DND-41 (cell line): Measurements from ENCODE around the gene RPIA.

Source experiments
- ATAC-seq: fragments of 200-7000 bp; cut with Tn5 transposase; 3 replicates; pipeline ENCODE4 v1.9.1; 2021; ENCODE audit warnings: low read depth; ENCODE audit not compliant: insufficient read depth
- DNase-seq: peaks from one replicate; pipeline ENCODE4 v3.0.0-alpha.2; 2020
- H2AFZ ChIP-seq: 2 replicates; pipeline ENCODE4 v1.6.0; 2012; ENCODE audit warnings: low read depth, low read length
- H3K27ac ChIP-seq: 2 replicates; pipeline ENCODE4 v1.5.1; 2012; ENCODE audit warnings: low read length, inconsistent platforms
- H3K27me3 ChIP-seq: fragments of 200-600 bp; sonication (generic); 2 replicates; pipeline ENCODE4 v1.6.0; 2012; ENCODE audit warnings: low read length, mild to moderate bottlenecking, inconsistent platforms; ENCODE audit not compliant: insufficient read depth, poor library complexity
- H3K36me3 ChIP-seq: 2 replicates; pipeline ENCODE4 v1.5.1; 2012; ENCODE audit warnings: low read length, inconsistent platforms; ENCODE audit not compliant: insufficient read depth
- H3K4me1 ChIP-seq: 2 replicates; pipeline ENCODE4 v1.5.1; 2012; ENCODE audit warnings: mild to moderate bottlenecking, low read length; ENCODE audit not compliant: insufficient read depth
- H3K4me2 ChIP-seq: 2 replicates; pipeline ENCODE4 v1.6.0; 2012; ENCODE audit warnings: mild to moderate bottlenecking, moderate library complexity, low read length, inconsistent platforms; ENCODE audit not compliant: insufficient read depth
- H3K4me3 ChIP-seq, 2 experiments: fragments of 200-600 bp in 1 of 2; shearing (Covaris generic) in 1 of 2; 2 replicates each; pipeline ENCODE4 v1.5.1; 2012 to 2016; ENCODE audit warnings: inconsistent platforms in 2 of 2, low read length in 2 of 2, mild to moderate bottlenecking in 2 of 2, low read depth in 1 of 2, moderate library complexity in 1 of 2
- H3K79me2 ChIP-seq: 2 replicates; pipeline ENCODE4 v1.6.0; 2012; ENCODE audit warnings: low read length, inconsistent platforms; ENCODE audit not compliant: insufficient read depth
- H3K9ac ChIP-seq: 2 replicates; pipeline ENCODE4 v1.6.0; 2012; ENCODE audit warnings: low read depth, mild to moderate bottlenecking, inconsistent platforms, low read length, moderate library complexity
- H3K9me3 ChIP-seq: 2 replicates; pipeline ENCODE4 v1.5.1; 2012; ENCODE audit warnings: low read length, moderate library complexity, mild to moderate bottlenecking, inconsistent platforms; ENCODE audit not compliant: insufficient read depth, severe bottlenecking
- H4K20me1 ChIP-seq: 2 replicates; pipeline ENCODE4 v1.6.0; 2012; ENCODE audit warnings: low read length; ENCODE audit not compliant: insufficient read depth
- EZH2 ChIP-seq: IDR thresholded peaks from 3 replicates; pipeline ENCODE4 v1.6.1; 2012; ENCODE audit warnings: borderline replicate concordance, low read depth, mild to moderate bottlenecking, moderate library complexity, low read length, inconsistent platforms; ENCODE audit not compliant: severe bottlenecking
- TF ChIP-seq, protein P1 (sequence below): IDR thresholded peaks from 2 replicates; pipeline ENCODE4 v1.5.1; 2012; ENCODE audit warnings: borderline replicate concordance, low read length, moderate library complexity, mild to moderate bottlenecking; ENCODE audit not compliant: poor library complexity, severe bottlenecking; ENCODE audit errors: extremely low read depth

RPIA gene

DNA sequence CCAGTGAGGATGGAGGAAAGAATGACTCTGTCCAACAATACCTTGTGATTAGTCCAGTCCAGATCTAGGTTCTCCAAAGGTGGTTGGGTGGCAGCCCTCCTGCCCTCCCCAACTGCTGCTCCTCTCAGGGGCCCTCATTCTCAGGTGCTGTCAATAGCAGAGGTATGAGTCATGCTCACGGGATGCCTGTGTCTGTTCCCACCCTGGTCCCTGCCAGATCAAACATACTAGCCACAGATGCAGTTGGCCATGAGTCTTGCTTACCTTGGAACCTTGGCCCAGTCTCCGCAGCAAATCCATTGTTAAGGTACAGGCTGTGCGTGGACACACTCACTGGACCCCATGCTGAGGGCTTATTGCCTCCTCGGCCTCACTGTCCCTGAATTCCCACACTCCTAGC, 24.9 kb upstream of the RPIA start:
- ATAC-seq, result no peak
- Histone ChIP-seq H3K4me1 (no peaks in the 10 kb centered on the region), H3K9ac (no peak overlapping the region), H3K27ac (no peak overlapping the region), H3K27me3 (no peaks in the 10 kb centered on the region), H3K4me3 (no peak overlapping the region), H3K36me3 (no peaks in the 10 kb centered on the region), H3K9me3 (no peaks in the 10 kb centered on the region), H3K4me2 (no peak overlapping the region), H3K79me2 (no peaks in the 10 kb centered on the region), H4K20me1 (no peaks in the 10 kb centered on the region; the same call in 1 of the 2 replicates), H2AFZ (no peak overlapping the region)
- no peak for DNase-seq
- TF ChIP-seq, protein P1, sequence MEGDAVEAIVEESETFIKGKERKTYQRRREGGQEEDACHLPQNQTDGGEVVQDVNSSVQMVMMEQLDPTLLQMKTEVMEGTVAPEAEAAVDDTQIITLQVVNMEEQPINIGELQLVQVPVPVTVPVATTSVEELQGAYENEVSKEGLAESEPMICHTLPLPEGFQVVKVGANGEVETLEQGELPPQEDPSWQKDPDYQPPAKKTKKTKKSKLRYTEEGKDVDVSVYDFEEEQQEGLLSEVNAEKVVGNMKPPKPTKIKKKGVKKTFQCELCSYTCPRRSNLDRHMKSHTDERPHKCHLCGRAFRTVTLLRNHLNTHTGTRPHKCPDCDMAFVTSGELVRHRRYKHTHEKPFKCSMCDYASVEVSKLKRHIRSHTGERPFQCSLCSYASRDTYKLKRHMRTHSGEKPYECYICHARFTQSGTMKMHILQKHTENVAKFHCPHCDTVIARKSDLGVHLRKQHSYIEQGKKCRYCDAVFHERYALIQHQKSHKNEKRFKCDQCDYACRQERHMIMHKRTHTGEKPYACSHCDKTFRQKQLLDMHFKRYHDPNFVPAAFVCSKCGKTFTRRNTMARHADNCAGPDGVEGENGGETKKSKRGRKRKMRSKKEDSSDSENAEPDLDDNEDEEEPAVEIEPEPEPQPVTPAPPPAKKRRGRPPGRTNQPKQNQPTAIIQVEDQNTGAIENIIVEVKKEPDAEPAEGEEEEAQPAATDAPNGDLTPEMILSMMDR, result no peak
- TF ChIP-seq EZH2, result no peak

DNA sequence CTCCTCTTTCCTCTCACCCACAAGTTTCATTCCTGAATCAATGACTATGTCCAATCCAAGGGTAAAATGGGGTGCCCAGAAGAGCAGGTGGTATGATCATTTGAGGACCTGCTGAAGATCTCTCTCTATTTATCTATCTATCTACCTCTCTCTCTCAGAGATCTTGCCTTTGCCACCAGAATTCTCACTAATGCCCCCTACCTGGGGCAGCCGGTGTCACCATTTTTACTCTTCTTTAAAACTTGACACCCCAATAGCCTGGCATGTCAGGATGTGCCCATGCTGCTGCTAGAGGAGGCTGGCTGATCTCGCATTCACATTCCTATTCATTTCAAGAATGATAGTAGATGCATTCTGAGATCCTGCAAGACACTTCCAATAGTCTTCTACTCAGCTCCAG, 24.3 kb upstream of the RPIA start:
- Histone ChIP-seq H3K36me3 (no peaks in the 10 kb centered on the region), H3K79me2 (no peaks in the 10 kb centered on the region), H3K27ac (no peak overlapping the region), H3K9me3 (no peaks in the 10 kb centered on the region), H3K4me3 (no peak overlapping the region), H3K9ac (no peak overlapping the region), H2AFZ (no peak overlapping the region), H4K20me1 (no peaks in the 10 kb centered on the region; the same call in 1 of the 2 replicates), H3K4me2 (no peak overlapping the region), H3K27me3 (no peaks in the 10 kb centered on the region), H3K4me1 (no peaks in the 10 kb centered on the region)
- DNase-seq, result no peak
- no peak for ATAC-seq
- TF ChIP-seq, protein P1, result no peak
- TF ChIP-seq EZH2, result no peak

DNA sequence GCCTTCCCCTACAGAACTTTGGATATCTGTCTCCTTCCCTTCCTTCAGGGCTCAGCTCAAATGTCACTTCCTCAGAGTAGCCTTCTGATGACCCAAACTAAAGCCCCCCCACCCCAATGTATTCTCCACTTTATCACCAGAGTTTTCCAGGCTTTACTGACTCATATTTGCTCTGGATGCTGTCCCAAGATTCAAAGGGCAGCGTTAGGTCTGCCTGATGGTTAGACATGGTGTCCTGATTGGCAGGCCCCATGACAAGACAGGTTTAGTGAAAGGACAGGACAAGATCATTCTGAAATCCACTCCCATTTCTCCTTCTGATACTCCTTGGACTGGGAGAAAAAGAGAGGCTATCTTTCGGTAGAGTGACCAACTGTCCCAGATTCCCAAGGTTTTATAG, 22.6 kb upstream of the RPIA start:
- Histone ChIP-seq H3K4me2 (no peak overlapping the region), H3K4me3 (no peak overlapping the region), H3K36me3 (no peaks in the 10 kb centered on the region), H2AFZ (no peak overlapping the region), H3K27ac (no peak overlapping the region), H3K9ac (no peak overlapping the region), H3K27me3 (no peaks in the 10 kb centered on the region), H4K20me1 (no peaks in the 10 kb centered on the region; the same call in 1 of the 2 replicates), H3K9me3 (no peaks in the 10 kb centered on the region), H3K79me2 (no peaks in the 10 kb centered on the region), H3K4me1 (no peaks in the 10 kb centered on the region)
- TF ChIP-seq EZH2, result no peak
- TF ChIP-seq, protein P1, result no peak
- ATAC-seq (no peak), DNase-seq (no peak)
